ENCODE results near the gene IRF9.
A peak's percentile ranks its signal among the peaks of the same experiment; 100 is the strongest.

GRCh38 chr14:24146453-24146977 is 14.6 kb upstream of the IRF9 start, which contains the start of gene PSME2:
- TF ChIP-seq, protein P1, sequence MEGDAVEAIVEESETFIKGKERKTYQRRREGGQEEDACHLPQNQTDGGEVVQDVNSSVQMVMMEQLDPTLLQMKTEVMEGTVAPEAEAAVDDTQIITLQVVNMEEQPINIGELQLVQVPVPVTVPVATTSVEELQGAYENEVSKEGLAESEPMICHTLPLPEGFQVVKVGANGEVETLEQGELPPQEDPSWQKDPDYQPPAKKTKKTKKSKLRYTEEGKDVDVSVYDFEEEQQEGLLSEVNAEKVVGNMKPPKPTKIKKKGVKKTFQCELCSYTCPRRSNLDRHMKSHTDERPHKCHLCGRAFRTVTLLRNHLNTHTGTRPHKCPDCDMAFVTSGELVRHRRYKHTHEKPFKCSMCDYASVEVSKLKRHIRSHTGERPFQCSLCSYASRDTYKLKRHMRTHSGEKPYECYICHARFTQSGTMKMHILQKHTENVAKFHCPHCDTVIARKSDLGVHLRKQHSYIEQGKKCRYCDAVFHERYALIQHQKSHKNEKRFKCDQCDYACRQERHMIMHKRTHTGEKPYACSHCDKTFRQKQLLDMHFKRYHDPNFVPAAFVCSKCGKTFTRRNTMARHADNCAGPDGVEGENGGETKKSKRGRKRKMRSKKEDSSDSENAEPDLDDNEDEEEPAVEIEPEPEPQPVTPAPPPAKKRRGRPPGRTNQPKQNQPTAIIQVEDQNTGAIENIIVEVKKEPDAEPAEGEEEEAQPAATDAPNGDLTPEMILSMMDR (conservative IDR thresholded peaks at IDR 0.05; ENCODE audit: low read depth in 2 of 2), result no peak
- no peak for TF ChIP-seq EZH2 (IDR thresholded peaks at IDR 0.05; ENCODE audit: low read depth, unreplicated experiment)
- TF ChIP-seq EZH2phosphoT487 (IDR thresholded peaks at IDR 0.05; ENCODE audit: unreplicated experiment), result no peak
- TF ChIP-seq POLR2AphosphoS5 (IDR thresholded peaks at IDR 0.05; ENCODE audit: low read depth), result peak; percentile 50; the same call in 1 of the 2 replicates
- TF ChIP-seq, protein P2, sequence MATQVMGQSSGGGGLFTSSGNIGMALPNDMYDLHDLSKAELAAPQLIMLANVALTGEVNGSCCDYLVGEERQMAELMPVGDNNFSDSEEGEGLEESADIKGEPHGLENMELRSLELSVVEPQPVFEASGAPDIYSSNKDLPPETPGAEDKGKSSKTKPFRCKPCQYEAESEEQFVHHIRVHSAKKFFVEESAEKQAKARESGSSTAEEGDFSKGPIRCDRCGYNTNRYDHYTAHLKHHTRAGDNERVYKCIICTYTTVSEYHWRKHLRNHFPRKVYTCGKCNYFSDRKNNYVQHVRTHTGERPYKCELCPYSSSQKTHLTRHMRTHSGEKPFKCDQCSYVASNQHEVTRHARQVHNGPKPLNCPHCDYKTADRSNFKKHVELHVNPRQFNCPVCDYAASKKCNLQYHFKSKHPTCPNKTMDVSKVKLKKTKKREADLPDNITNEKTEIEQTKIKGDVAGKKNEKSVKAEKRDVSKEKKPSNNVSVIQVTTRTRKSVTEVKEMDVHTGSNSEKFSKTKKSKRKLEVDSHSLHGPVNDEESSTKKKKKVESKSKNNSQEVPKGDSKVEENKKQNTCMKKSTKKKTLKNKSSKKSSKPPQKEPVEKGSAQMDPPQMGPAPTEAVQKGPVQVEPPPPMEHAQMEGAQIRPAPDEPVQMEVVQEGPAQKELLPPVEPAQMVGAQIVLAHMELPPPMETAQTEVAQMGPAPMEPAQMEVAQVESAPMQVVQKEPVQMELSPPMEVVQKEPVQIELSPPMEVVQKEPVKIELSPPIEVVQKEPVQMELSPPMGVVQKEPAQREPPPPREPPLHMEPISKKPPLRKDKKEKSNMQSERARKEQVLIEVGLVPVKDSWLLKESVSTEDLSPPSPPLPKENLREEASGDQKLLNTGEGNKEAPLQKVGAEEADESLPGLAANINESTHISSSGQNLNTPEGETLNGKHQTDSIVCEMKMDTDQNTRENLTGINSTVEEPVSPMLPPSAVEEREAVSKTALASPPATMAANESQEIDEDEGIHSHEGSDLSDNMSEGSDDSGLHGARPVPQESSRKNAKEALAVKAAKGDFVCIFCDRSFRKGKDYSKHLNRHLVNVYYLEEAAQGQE (IDR thresholded peaks at IDR 0.05; ENCODE audit: unreplicated experiment), result no peak
- TF ChIP-seq CREB1 (CRISPR knock-in tag; IDR thresholded peaks at IDR 0.05; ENCODE audit: low read depth), result no peak
- no peak for TF ChIP-seq JUNB (IDR thresholded peaks at IDR 0.05; ENCODE audit: unreplicated experiment)
- TF ChIP-seq, protein P3, sequence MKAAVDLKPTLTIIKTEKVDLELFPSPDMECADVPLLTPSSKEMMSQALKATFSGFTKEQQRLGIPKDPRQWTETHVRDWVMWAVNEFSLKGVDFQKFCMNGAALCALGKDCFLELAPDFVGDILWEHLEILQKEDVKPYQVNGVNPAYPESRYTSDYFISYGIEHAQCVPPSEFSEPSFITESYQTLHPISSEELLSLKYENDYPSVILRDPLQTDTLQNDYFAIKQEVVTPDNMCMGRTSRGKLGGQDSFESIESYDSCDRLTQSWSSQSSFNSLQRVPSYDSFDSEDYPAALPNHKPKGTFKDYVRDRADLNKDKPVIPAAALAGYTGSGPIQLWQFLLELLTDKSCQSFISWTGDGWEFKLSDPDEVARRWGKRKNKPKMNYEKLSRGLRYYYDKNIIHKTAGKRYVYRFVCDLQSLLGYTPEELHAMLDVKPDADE (IDR thresholded peaks at IDR 0.05), result no peak
- no peak for TF ChIP-seq ZNF114 (CRISPR knock-in tag; IDR thresholded peaks at IDR 0.05)

Data from GM23338 (cell line).